GM19193 (cell line): ENCODE data around the gene BRF1.

ENCODE experiments used
- POLR2A ChIP-seq: IDR thresholded peaks from 4 replicates; pipeline ENCODE4 v1.6.1; 2011; ENCODE audit not compliant: insufficient read depth, insufficient read length; ENCODE audit errors: extremely low read depth

BRF1 gene

GRCh38 chr14:105273062-105273461, 27.7 kb downstream of the BRF1 start:
- TF ChIP-seq POLR2A = no peak

- TF ChIP-seq POLR2A = no peak
These were observed 28.2 kb downstream of the BRF1 start for GRCh38 chr14:105272623-105273022.

GRCh38 chr14:105271224-105271890, 29.4 kb downstream of the BRF1 start:
- no peak for TF ChIP-seq POLR2A

GRCh38 chr14:105269405-105269804, 31.4 kb downstream of the BRF1 start:
- no peak for TF ChIP-seq POLR2A

- no peak for TF ChIP-seq POLR2A
These were observed 32.0 kb downstream of the BRF1 start for GRCh38 chr14:105268736-105269354.

GRCh38 chr14:105267820-105268548, 32.8 kb downstream of the BRF1 start:
- TF ChIP-seq POLR2A = no peak

GRCh38 chr14:105261781-105262180, 39.0 kb downstream of the BRF1 start:
- no peak for TF ChIP-seq POLR2A

GRCh38 chr14:105260959-105261358, 39.8 kb downstream of the BRF1 start:
- no peak for TF ChIP-seq POLR2A

GRCh38 chr14:105258846-105259245, 42.0 kb downstream of the BRF1 start:
- no peak for TF ChIP-seq POLR2A

- no peak for TF ChIP-seq POLR2A
These were observed 43.3 kb downstream of the BRF1 start for GRCh38 chr14:105257464-105257863.

- TF ChIP-seq POLR2A = no peak
These were observed 44.4 kb downstream of the BRF1 start for GRCh38 chr14:105256292-105256960.

- no peak for TF ChIP-seq POLR2A
These were observed 45.7 kb downstream of the BRF1 start for GRCh38 chr14:105255021-105255507.

GRCh38 chr14:105253329-105253682, 47.5 kb downstream of the BRF1 start:
- TF ChIP-seq POLR2A = no peak

GRCh38 chr14:105252552-105253328, 48.1 kb downstream of the BRF1 start:
- TF ChIP-seq POLR2A = no peak
